Osteoblast (primary cell): Measurements from ENCODE around the gene GRM4. TPM values are rescaled to one million over a fixed set of nuclear protein-coding genes. Genes with fewer than 3 reads are reported as not detected.

ENCODE experiments used
- DNase-seq: peaks from one replicate; pipeline ENCODE4 v3.0.0; 2011; ENCODE audit warnings: low spot score, mixed read lengths; ENCODE audit not compliant: insufficient read length; ENCODE audit errors: missing footprints
- H2AFZ ChIP-seq: 2 replicates; pipeline ENCODE4 v1.6.0; 2011; ENCODE audit warnings: mild to moderate bottlenecking, low read length
- H3K27ac ChIP-seq: 2 replicates; pipeline ENCODE4 v1.5.1; 2011; ENCODE audit warnings: mild to moderate bottlenecking, low read depth, low read length, moderate library complexity
- H3K27me3 ChIP-seq: 2 replicates; pipeline ENCODE4 v1.6.0; 2012; ENCODE audit warnings: mild to moderate bottlenecking, control low read depth, inconsistent platforms, low read length, moderate library complexity; ENCODE audit not compliant: insufficient read depth
- H3K36me3 ChIP-seq: 2 replicates; pipeline ENCODE4 v1.5.1; 2011; ENCODE audit warnings: mild to moderate bottlenecking, low read length, control low read depth, moderate library complexity; ENCODE audit not compliant: insufficient read depth
- H3K4me1 ChIP-seq: 2 replicates; pipeline ENCODE4 v1.5.1; 2011; ENCODE audit warnings: mild to moderate bottlenecking, low read length, control low read depth, moderate library complexity; ENCODE audit not compliant: insufficient read depth
- H3K4me2 ChIP-seq: 2 replicates; pipeline ENCODE4 v1.6.0; 2011; ENCODE audit warnings: mild to moderate bottlenecking, low read length; ENCODE audit not compliant: insufficient read depth
- H3K4me3 ChIP-seq: fragments of 200-600 bp; sonication (generic); 3 replicates; pipeline ENCODE4 v1.5.1; 2012; ENCODE audit warnings: mild to moderate bottlenecking, low read length, inconsistent platforms; ENCODE audit not compliant: insufficient read depth
- H3K79me2 ChIP-seq: 2 replicates; pipeline ENCODE4 v1.6.0; 2012; ENCODE audit warnings: mild to moderate bottlenecking, low read length, control low read depth, inconsistent platforms; ENCODE audit not compliant: insufficient read depth
- H3K9me3 ChIP-seq: 2 replicates; pipeline ENCODE4 v1.5.1; 2011; ENCODE audit warnings: low read depth, low read length, control low read depth
- H4K20me1 ChIP-seq: 2 replicates; pipeline ENCODE4 v1.6.0; 2012; ENCODE audit warnings: mild to moderate bottlenecking, low read length, control low read depth; ENCODE audit not compliant: insufficient read depth
- total RNA-seq: library from RNA; depleted of rRNA; stranded (reverse); fragments of >200 nt; gene quantifications from 2 replicates; pipeline ENCODE4 v1.2.3, GENCODE V29; 2012
- TF ChIP-seq, protein P1 (sequence below): IDR thresholded peaks from 2 replicates; pipeline ENCODE4 v1.5.1; 2011; ENCODE audit warnings: mild to moderate bottlenecking, low read depth, low read length, moderate library complexity; ENCODE audit errors: extremely low read depth

Gene GRM4
- total RNA-seq, 1 donor, result 0.36 TPM

DNA sequence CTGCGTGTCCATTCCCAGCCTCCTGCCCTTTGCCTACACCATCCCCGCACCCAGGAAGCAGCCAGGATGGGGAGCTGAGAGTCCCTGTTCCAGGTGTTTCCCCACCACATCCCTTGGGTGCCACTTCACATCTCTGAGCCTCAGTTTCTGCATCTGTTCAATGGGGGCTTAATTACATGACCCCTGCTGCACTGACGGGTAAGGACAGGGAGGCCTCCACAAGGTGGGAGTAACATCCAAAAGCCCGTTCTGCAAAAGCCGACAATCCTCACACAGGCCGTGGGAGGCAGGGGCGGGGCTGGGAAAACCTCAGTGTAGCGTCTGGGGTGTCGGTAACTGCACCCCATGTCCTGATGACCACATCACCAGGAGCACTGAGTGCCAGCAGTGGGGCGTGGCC, 41.3 kb downstream of the GRM4 start:
- H3K9me3 ChIP-seq, result no peaks in the 10 kb centered on the region
- no peaks in the 10 kb centered on the region for H3K79me2 ChIP-seq
- no peaks in the 10 kb centered on the region for H3K4me1 ChIP-seq
- TF ChIP-seq, protein P1, sequence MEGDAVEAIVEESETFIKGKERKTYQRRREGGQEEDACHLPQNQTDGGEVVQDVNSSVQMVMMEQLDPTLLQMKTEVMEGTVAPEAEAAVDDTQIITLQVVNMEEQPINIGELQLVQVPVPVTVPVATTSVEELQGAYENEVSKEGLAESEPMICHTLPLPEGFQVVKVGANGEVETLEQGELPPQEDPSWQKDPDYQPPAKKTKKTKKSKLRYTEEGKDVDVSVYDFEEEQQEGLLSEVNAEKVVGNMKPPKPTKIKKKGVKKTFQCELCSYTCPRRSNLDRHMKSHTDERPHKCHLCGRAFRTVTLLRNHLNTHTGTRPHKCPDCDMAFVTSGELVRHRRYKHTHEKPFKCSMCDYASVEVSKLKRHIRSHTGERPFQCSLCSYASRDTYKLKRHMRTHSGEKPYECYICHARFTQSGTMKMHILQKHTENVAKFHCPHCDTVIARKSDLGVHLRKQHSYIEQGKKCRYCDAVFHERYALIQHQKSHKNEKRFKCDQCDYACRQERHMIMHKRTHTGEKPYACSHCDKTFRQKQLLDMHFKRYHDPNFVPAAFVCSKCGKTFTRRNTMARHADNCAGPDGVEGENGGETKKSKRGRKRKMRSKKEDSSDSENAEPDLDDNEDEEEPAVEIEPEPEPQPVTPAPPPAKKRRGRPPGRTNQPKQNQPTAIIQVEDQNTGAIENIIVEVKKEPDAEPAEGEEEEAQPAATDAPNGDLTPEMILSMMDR, result no peak
- peaks cover 8% of the 10 kb centered on the region for H3K27me3 ChIP-seq
- H3K4me2 ChIP-seq, result no peak overlapping the region
- H3K4me3 ChIP-seq, result no peak overlapping the region
- no peak overlapping the region for H3K27ac ChIP-seq
- no peak for DNase-seq
- no peaks in the 10 kb centered on the region for H4K20me1 ChIP-seq
- H2AFZ ChIP-seq, result no peak overlapping the region
- H3K36me3 ChIP-seq, result no peaks in the 10 kb centered on the region

DNA sequence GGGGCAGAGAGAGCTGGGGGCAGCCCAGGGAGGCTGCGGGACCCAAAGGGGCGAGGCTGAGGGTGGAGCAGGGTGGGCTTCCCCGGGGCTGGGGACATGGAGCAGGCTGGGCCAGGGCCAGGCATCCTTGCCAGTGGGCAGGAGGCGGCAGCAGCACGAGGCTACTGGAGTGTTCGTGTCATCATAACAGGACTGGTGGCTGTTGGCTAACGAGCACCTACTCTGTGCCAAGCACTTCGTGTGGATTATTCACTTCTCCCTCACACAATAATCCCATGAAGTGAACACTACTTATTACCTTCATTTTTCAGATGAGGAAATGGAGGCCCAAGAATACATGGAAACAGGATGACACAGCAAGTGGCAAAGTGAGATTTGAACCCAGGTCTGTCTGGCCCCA, 41.7 kb downstream of the GRM4 start:
- Histone ChIP-seq H3K36me3 (no peaks in the 10 kb centered on the region), H2AFZ (no peak overlapping the region), H3K4me1 (no peaks in the 10 kb centered on the region), H3K4me3 (no peak overlapping the region), H3K4me2 (no peak overlapping the region), H3K27ac (no peak overlapping the region), H3K27me3 (peaks cover 8% of the 10 kb centered on the region), H3K9me3 (no peaks in the 10 kb centered on the region), H3K79me2 (no peaks in the 10 kb centered on the region), H4K20me1 (no peaks in the 10 kb centered on the region)
- TF ChIP-seq, protein P1, result no peak
- DNase-seq, result no peak

GRCh38 chr6:34103321-34103720, 42.6 kb downstream of the GRM4 start:
- no peak for DNase-seq
- Histone ChIP-seq H3K4me2 (no peak overlapping the region), H4K20me1 (no peaks in the 10 kb centered on the region)

GRCh38 chr6:34102696-34103095, 43.2 kb downstream of the GRM4 start:
- Histone ChIP-seq H2AFZ (no peak overlapping the region), H3K4me3 (no peak overlapping the region), H3K4me2 (no peak overlapping the region), H3K27me3 (peaks cover 11% of the 10 kb centered on the region), H4K20me1 (no peaks in the 10 kb centered on the region), H3K4me1 (no peaks in the 10 kb centered on the region), H3K79me2 (no peaks in the 10 kb centered on the region), H3K36me3 (no peaks in the 10 kb centered on the region), H3K9me3 (no peaks in the 10 kb centered on the region), H3K27ac (no peak overlapping the region)
- TF ChIP-seq, protein P1, result no peak
- DNase-seq, result no peak

More at GRCh38 chr6:34103321-34103720, 42.6 kb downstream of the GRM4 start:
- Histone ChIP-seq H3K36me3 (no peaks in the 10 kb centered on the region), H2AFZ (no peak overlapping the region), H3K4me3 (no peak overlapping the region), H3K27me3 (peaks cover 8% of the 10 kb centered on the region), H3K79me2 (no peaks in the 10 kb centered on the region), H3K9me3 (no peaks in the 10 kb centered on the region), H3K27ac (no peak overlapping the region), H3K4me1 (no peaks in the 10 kb centered on the region)
- TF ChIP-seq, protein P1, result no peak
